Mesenchymal stem cell (in vitro differentiated cells and primary cell): ENCODE measurements around the gene GATAD2B.

Experiments
- DNase-seq: peaks from one replicate; pipeline ENCODE4 v3.0.0-alpha.2; 2013
- H2AFZ ChIP-seq: one replicate; pipeline ENCODE4 v1.6.1; 2013; ENCODE audit warnings: low read depth, mild to moderate bottlenecking, control low read depth, inconsistent platforms, low read length, moderate library complexity
- H2AK5ac ChIP-seq: 2 replicates; pipeline ENCODE4 v1.6.1; 2013; ENCODE audit warnings: low read length, moderate library complexity, mild to moderate bottlenecking, inconsistent platforms; ENCODE audit not compliant: severe bottlenecking
- H2BK120ac ChIP-seq: one replicate; pipeline ENCODE4 v1.6.1; 2013; ENCODE audit warnings: low read depth, mild to moderate bottlenecking, inconsistent platforms, low read length, moderate library complexity
- H2BK12ac ChIP-seq, 2 experiments: one replicate each; pipeline ENCODE4 v1.6.1; 2013; ENCODE audit warnings: inconsistent platforms in 2 of 2, low read length in 2 of 2, mild to moderate bottlenecking in 2 of 2, moderate library complexity in 2 of 2, control low read depth in 1 of 2
- H2BK15ac ChIP-seq: one replicate; pipeline ENCODE4 v1.6.1; 2013; ENCODE audit warnings: mild to moderate bottlenecking, low read depth, inconsistent platforms; ENCODE audit not compliant: poor library complexity, severe bottlenecking
- H2BK5ac ChIP-seq: 2 replicates; pipeline ENCODE4 v1.6.1; 2013; ENCODE audit warnings: low read depth, mild to moderate bottlenecking, low read length, control low read depth, inconsistent platforms; ENCODE audit not compliant: poor library complexity, severe bottlenecking
- H3K14ac ChIP-seq, 2 experiments: one replicate each; pipeline ENCODE4 v1.6.1; 2013; ENCODE audit warnings: inconsistent platforms in 2 of 2, low read length in 2 of 2, control low read depth in 1 of 2, mild to moderate bottlenecking in 1 of 2, moderate library complexity in 1 of 2
- H3K18ac ChIP-seq, 2 experiments: one replicate each; pipeline ENCODE4 v1.6.1; 2013; ENCODE audit warnings: inconsistent platforms in 2 of 2, low read length in 2 of 2, control low read depth in 1 of 2, low read depth in 1 of 2, mild to moderate bottlenecking in 1 of 2
- H3K23ac ChIP-seq, 2 experiments: one replicate each; pipeline ENCODE4 v1.6.1; 2013; ENCODE audit warnings: inconsistent platforms in 2 of 2, low read length in 2 of 2, mild to moderate bottlenecking in 2 of 2, moderate library complexity in 2 of 2, control low read depth in 1 of 2
- H3K27ac ChIP-seq: 2 replicates; pipeline ENCODE4 v1.5.1; 2013; ENCODE audit warnings: mild to moderate bottlenecking, moderate library complexity, low read length, control low read depth, inconsistent platforms; ENCODE audit not compliant: poor library complexity, severe bottlenecking
- H3K27me3 ChIP-seq, 2 experiments: 2 replicates each; pipeline versions ENCODE4 v1.6.1 to v1.7.0; 2013; ENCODE audit warnings: low read length in 2 of 2, mild to moderate bottlenecking in 2 of 2, moderate library complexity in 2 of 2, control low read depth in 1 of 2, inconsistent platforms in 1 of 2; ENCODE audit not compliant: control insufficient read depth in 1 of 2, insufficient read depth in 1 of 2
- H3K36me3 ChIP-seq, 2 experiments: 2 replicates each; pipeline versions ENCODE4 v1.6.1 to v1.7.0; 2013; ENCODE audit warnings: low read length in 2 of 2, control low read depth in 1 of 2, inconsistent platforms in 1 of 2, low read depth in 1 of 2, mild to moderate bottlenecking in 1 of 2; ENCODE audit not compliant: insufficient read depth in 2 of 2, control insufficient read depth in 1 of 2
- H3K4ac ChIP-seq, 2 experiments: one replicate each; pipeline ENCODE4 v1.6.1; 2013; ENCODE audit warnings: inconsistent platforms in 2 of 2, low read length in 2 of 2, mild to moderate bottlenecking in 2 of 2, moderate library complexity in 2 of 2, control low read depth in 1 of 2, low read depth in 1 of 2
- H3K4me1 ChIP-seq: 2 replicates; pipeline ENCODE4 v1.6.1; 2013; ENCODE audit warnings: low read depth, low read length, control low read depth; ENCODE audit not compliant: control insufficient read depth, insufficient read depth
- H3K4me2 ChIP-seq: 2 replicates; pipeline ENCODE4 v1.6.1; 2013; ENCODE audit warnings: low read length, mild to moderate bottlenecking, inconsistent platforms; ENCODE audit not compliant: poor library complexity, severe bottlenecking
- H3K4me3 ChIP-seq, 2 experiments: 2 replicates each; pipeline versions ENCODE4 v1.5.1 to v1.7.0; 2013; ENCODE audit warnings: low read length in 2 of 2, mild to moderate bottlenecking in 2 of 2, control low read depth in 1 of 2, low read depth in 1 of 2; ENCODE audit not compliant: insufficient read depth in 1 of 2
- H3K79me1 ChIP-seq: replicated peaks from 2 replicates; pipeline ENCODE4 v1.6.1; 2013; ENCODE audit warnings: mild to moderate bottlenecking, control low read depth, low read length, inconsistent platforms; ENCODE audit not compliant: poor library complexity, severe bottlenecking
- H3K9ac ChIP-seq: 2 replicates; pipeline ENCODE4 v1.7.0; 2013; ENCODE audit warnings: mild to moderate bottlenecking, low read length, moderate library complexity
- H3K9me3 ChIP-seq: 2 replicates; pipeline ENCODE4 v1.7.0; 2013; ENCODE audit warnings: mild to moderate bottlenecking, low read length; ENCODE audit not compliant: control insufficient read depth
- H4K8ac ChIP-seq: one replicate; pipeline ENCODE4 v1.6.1; 2013; ENCODE audit warnings: inconsistent platforms, mild to moderate bottlenecking, low read length, moderate library complexity
- H4K91ac ChIP-seq: one replicate; pipeline ENCODE4 v1.6.1; 2013; ENCODE audit warnings: mild to moderate bottlenecking, low read length, inconsistent platforms
- WGBS: methylation state at CpG from one replicate; pipeline ENCODE4 v1.1.7; 2013; ENCODE audit warnings: mixed read lengths; 5-methylcytosine and 5-hydroxymethylcytosine counted together

GATAD2B gene

GRCh38 chr1:153872934-153873333 lies 49.8 kb downstream of the GATAD2B start:
- no peak overlapping the region for H2AFZ ChIP-seq
- peaks cover 11 to 15% of the 10 kb centered on the region in 2 experiments for H3K36me3 ChIP-seq
- no peak overlapping the region for H3K18ac ChIP-seq
- H3K23ac ChIP-seq: no peak overlapping the region
- H3K4me2 ChIP-seq: no peak overlapping the region
- H2BK15ac ChIP-seq: no peak overlapping the region
- no peak overlapping the region for H4K91ac ChIP-seq
- no peak overlapping the region for H4K8ac ChIP-seq
- no peak overlapping the region for H3K14ac ChIP-seq
- H3K79me1 ChIP-seq: peaks cover 21% of the 10 kb centered on the region
- H2AK5ac ChIP-seq: no peak overlapping the region
- H3K27ac ChIP-seq: no peak overlapping the region
- no peaks in the 10 kb centered on the region for H3K4me1 ChIP-seq
- H2BK5ac ChIP-seq: no peak overlapping the region
- no peak overlapping the region for H3K4ac ChIP-seq
- no peak overlapping the region for H3K9ac ChIP-seq
- H3K27me3 ChIP-seq: no peaks in the 10 kb centered on the region
- no peak overlapping the region for H3K4me3 ChIP-seq
- WGBS: 96% methylated on average over 1 of the region's 2 CpGs
- no peaks in the 10 kb centered on the region for H3K9me3 ChIP-seq
- no peak overlapping the region for H2BK12ac ChIP-seq
- no peak overlapping the region for H2BK120ac ChIP-seq
- DNase-seq: no peak

- no peak overlapping the region for H3K14ac ChIP-seq
- no peak overlapping the region for H3K18ac ChIP-seq
- H4K8ac ChIP-seq: no peak overlapping the region
- no peak overlapping the region for H4K91ac ChIP-seq
- no peak overlapping the region for H3K4me3 ChIP-seq
- WGBS: 100% methylated on average over 2 of the region's 3 CpGs
- no peaks in the 10 kb centered on the region for H3K9me3 ChIP-seq
- no peak overlapping the region for H2BK12ac ChIP-seq
- no peak for DNase-seq
- H3K9ac ChIP-seq: no peak overlapping the region
- H2AFZ ChIP-seq: no peak overlapping the region
- no peaks in the 10 kb centered on the region for H3K27me3 ChIP-seq
- H2BK5ac ChIP-seq: no peak overlapping the region
- H3K4me2 ChIP-seq: no peak overlapping the region
- no peaks in the 10 kb centered on the region for H3K4me1 ChIP-seq
- no peak overlapping the region for H3K27ac ChIP-seq
- no peak overlapping the region for H3K23ac ChIP-seq
- H2BK120ac ChIP-seq: no peak overlapping the region
- H3K4ac ChIP-seq: no peak overlapping the region
- H2AK5ac ChIP-seq: no peak overlapping the region
- peaks cover 11 to 15% of the 10 kb centered on the region in 2 experiments for H3K36me3 ChIP-seq
- H3K79me1 ChIP-seq: peaks cover 21% of the 10 kb centered on the region
- H2BK15ac ChIP-seq: no peak overlapping the region
Measured at GRCh38 chr1:153872331-153872730, 50.4 kb downstream of the GATAD2B start.

- Histone ChIP-seq H2BK15ac (no peak overlapping the region), H3K27me3 (no peaks in the 10 kb centered on the region), H2BK12ac (no peak overlapping the region), H3K4me1 (no peaks in the 10 kb centered on the region), H3K9ac (no peak overlapping the region), H3K18ac (no peak overlapping the region), H3K36me3 (peaks cover 9 to 11% of the 10 kb centered on the region in 2 experiments), H3K23ac (no peak overlapping the region), H3K9me3 (no peaks in the 10 kb centered on the region), H2BK5ac (no peak overlapping the region), H2BK120ac (no peak overlapping the region), H4K8ac (no peak overlapping the region), H3K4me3 (no peak overlapping the region), H3K14ac (no peak overlapping the region), H2AK5ac (no peak overlapping the region), H3K4me2 (no peak overlapping the region), H2AFZ (no peak overlapping the region), H3K79me1 (peaks cover 17% of the 10 kb centered on the region), H3K27ac (no peak overlapping the region), H4K91ac (no peak overlapping the region), H3K4ac (no peak overlapping the region)
- no peak for DNase-seq
- WGBS: 100% methylated on average over 2 of the region's 3 CpGs
Measured at GRCh38 chr1:153869486-153869885, 53.3 kb downstream of the GATAD2B start.

GRCh38 chr1:153866045-153866850 lies 56.5 kb downstream of the GATAD2B start:
- Histone ChIP-seq H3K9ac (peak overlapping the region; percentile 16), H3K36me3 (peaks cover 6 to 8% of the 10 kb centered on the region in 2 experiments), H3K9me3 (no peaks in the 10 kb centered on the region), H3K4me3 (peak overlapping the region in 1 of 2 experiments; percentile 10), H3K4ac (no peak overlapping the region), H3K27ac (no peak overlapping the region), H3K27me3 (no peaks in the 10 kb centered on the region), H3K4me2 (no peak overlapping the region), H2BK12ac (no peak overlapping the region), H4K8ac (no peak overlapping the region), H3K4me1 (no peaks in the 10 kb centered on the region), H2AFZ (no peak overlapping the region), H4K91ac (no peak overlapping the region), H3K14ac (no peak overlapping the region), H3K18ac (no peak overlapping the region), H2BK15ac (no peak overlapping the region), H2BK120ac (no peak overlapping the region), H2AK5ac (no peak overlapping the region), H2BK5ac (no peak overlapping the region), H3K23ac (no peak overlapping the region), H3K79me1 (peaks cover 20% of the 10 kb centered on the region)
- peak; percentile 28 for DNase-seq
- WGBS: 73% methylated on average over 4 of the region's 6 CpGs
